Amygdala (tissue), 56 donors: ENCODE data around the gene TAF1A.

Experiments used
- DNase-seq, 56 donors: peaks; one replicate each; lab custom pipeline; 2025; lab: John Stamatoyannopoulos, UW

Gene TAF1A

DNA sequence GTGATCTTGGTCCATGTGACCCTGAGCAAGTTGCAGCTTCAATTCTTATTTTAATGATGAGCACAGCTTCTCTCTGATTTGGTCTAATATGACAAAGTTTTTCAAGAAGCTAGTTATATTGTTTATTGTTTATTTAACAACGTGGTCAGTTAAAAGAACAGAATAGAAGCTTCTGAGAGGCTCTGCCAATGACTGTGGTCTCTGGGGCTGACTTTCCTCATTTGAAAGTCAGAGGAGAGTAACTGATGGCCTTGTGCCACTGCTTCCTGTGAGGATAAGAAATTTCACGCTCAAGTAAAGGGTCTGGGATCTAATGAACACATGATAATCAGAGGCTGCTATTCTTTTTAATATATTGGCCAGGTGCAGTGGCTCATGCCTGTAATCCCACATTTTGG, 49.1 kb downstream of the TAF1A start:
- DNase-seq, result no peak

GRCh38 chr1:222539951-222540597, 49.7 kb downstream of the TAF1A start:
- DNase-seq, result no peak

GRCh38 chr1:222535455-222535854, 54.3 kb downstream of the TAF1A start:
- DNase-seq, result no peak

DNA sequence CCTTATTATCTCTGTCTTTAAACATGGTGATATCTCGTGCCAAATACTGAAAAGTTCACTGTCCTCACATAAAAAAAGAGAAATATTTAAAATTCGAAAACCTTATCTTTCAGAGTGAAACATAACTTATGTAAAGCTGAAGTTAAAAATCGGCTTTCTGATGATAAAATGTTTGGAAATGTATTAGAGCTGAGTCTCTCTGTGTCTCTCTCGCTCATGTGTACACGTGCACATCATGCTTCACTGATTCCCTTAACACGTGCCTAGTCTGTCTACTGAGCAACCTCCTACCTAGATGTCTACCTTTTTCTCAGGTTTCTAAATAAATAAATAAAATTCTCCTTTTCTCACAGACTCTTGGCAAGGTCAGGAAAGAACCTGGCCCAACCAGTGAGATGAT, 58.9 kb downstream of the TAF1A start:
- DNase-seq, result no peak

DNA sequence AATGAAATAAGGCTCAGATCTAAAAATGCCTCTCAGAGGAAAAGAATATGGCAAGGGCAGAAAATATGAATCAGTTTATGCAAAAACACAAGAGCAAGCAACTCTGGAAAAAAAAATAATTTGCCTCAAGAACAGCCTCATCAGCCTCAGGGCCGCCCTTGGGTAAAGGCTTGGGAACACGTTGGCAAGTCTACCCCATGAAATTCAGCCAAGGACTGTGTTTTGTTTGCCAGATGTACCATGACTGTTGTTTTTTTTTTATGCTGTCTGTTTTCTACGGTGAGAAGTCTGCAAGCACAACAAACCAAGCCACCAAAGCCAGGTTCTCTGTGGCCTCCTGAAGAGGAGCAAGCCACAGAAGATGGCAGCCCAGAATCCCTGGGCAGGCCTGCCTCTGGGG, 59.8 kb downstream of the TAF1A start:
- no peak for DNase-seq

GRCh38 chr1:222529181-222529580, 60.6 kb downstream of the TAF1A start:
- DNase-seq, result no peak

- DNase-seq, result no peak
Observed at GRCh38 chr1:222525951-222526350, 63.8 kb downstream of the TAF1A start.

- no peak for DNase-seq
Observed at GRCh38 chr1:222523852-222524251, 65.9 kb downstream of the TAF1A start.

DNA sequence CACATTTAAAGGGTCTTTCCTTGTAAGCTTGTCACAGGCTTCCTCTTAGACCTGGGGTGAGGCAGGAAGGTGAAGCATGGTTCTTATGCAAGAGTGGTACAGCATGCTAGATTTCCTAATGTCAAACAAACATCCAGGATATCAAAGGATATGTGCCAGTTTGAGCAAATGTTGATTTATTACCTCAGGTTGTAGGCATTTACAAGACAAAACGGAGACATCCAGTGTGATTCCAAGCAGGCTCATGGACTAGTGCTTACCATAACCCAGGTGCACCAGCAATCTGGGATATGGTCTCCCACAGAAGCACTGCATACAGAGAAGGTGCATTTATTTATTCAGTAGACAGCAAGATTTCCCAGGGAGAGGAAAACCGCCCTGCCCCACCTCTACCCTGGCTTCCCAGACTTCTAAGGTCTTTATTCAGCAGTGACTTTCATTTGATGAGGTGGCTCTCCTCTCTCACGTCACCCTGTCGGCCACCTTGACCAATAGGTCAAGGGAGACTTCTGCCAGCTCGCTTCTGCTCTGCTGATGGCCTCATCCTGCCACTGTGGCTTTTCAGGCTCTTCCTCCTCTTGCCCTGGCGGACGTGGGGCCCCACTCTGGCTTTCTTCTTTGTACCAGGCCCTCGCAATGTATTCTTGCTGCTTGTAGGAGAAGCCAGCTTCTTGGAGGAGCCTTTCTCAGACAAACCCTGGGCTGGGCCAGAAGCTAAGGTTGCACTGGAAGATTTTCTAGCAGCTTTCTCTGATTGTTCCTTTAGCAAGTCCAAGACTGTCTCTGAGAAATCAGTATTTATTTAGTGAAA, 67.4 kb downstream of the TAF1A start:
- no peak for DNase-seq

- DNase-seq, result no peak
Observed at GRCh38 chr1:222521299-222522104, 68.2 kb downstream of the TAF1A start.
